Uterus (tissue), 2 donors: ENCODE results near the gene AIF1L.

Experiments
- POLR2A ChIP-seq, 2 donors: fragments of 450-650 bp; IDR thresholded peaks; one replicate each; pipeline ENCODE4 v1.6.1; 2016; ENCODE audit warnings: antibody characterized with exemption in 2 of 2, mild to moderate bottlenecking in 1 of 2, moderate library complexity in 1 of 2
- TF ChIP-seq, protein P1 (sequence below), 4 experiments: fragments of 200-600 bp in 2 of 4; fragments of 450-650 bp in 2 of 4; sonication (generic) in 2 of 4; IDR thresholded peaks; one replicate each; pipeline ENCODE4 v1.5.1; 2016 to 2019; ENCODE audit warnings: antibody characterized with exemption in 4 of 4, mild to moderate bottlenecking in 2 of 4, moderate library complexity in 1 of 4

DNA sequence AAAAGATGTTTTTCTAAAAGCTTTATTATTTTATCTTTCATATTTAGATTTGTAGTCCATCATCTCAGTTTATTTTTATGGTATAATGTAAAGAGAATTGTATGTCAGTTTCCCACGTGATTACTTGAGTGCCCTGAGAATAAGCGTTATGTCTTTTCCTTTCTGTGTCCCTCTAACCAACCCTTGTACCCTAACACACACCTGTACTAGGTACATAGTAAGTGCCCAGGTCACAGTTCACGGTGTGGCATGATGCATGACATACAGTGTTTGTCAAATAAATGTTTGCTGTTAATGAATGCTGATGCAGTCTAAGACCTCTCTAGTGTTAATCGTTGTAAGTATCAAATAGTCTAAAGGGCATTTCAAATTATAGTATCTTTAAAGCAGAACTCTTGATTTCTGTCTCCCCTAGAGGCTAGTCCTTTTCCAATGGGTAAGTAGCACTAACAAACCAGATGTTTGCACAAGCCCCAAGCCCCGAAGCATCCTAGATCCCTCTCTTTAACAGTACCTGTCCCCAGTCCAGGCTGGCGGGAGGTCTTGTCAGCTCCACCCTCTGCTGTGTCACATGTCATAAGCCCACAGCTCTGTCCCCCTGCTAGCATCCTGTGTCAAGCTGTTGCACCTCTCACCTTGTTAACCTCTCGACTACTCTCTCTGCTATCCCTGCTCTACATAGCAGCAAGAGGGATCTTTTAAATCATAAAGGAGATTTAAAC lies 52.8 kb downstream of the AIF1L start:
- TF ChIP-seq, protein P1, sequence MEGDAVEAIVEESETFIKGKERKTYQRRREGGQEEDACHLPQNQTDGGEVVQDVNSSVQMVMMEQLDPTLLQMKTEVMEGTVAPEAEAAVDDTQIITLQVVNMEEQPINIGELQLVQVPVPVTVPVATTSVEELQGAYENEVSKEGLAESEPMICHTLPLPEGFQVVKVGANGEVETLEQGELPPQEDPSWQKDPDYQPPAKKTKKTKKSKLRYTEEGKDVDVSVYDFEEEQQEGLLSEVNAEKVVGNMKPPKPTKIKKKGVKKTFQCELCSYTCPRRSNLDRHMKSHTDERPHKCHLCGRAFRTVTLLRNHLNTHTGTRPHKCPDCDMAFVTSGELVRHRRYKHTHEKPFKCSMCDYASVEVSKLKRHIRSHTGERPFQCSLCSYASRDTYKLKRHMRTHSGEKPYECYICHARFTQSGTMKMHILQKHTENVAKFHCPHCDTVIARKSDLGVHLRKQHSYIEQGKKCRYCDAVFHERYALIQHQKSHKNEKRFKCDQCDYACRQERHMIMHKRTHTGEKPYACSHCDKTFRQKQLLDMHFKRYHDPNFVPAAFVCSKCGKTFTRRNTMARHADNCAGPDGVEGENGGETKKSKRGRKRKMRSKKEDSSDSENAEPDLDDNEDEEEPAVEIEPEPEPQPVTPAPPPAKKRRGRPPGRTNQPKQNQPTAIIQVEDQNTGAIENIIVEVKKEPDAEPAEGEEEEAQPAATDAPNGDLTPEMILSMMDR (IDR thresholded peaks at IDR 0.05), result no peak
- TF ChIP-seq POLR2A (IDR thresholded peaks at IDR 0.05), result no peak
